IMR-90 (cell line): Measurements from ENCODE around the gene ZDHHC18. TPM values are rescaled to one million over a fixed set of nuclear protein-coding genes. Genes with fewer than 3 reads are reported as not detected.
A peak's percentile ranks its signal among the peaks of the same experiment; 100 is the strongest.

ENCODE experiments used
- ATAC-seq: fragments of 200-7000 bp; cut with Tn5 transposase; 2 replicates; pipeline ENCODE4 v1.9.1; 2020; ENCODE audit warnings: low read depth, mild to moderate bottlenecking, moderate library complexity
- BruUV-seq: library from RNA; stranded (reverse); fragments of 400-500 nt; replicated peaks from 2 replicates; lab custom pipeline; 2021; lab: Mats Ljungman, UMichigan
- CTCF ChIA-PET: fragments of 300-600 bp; formaldehyde crosslinking; extraction: SDS; loops from one replicate; lab custom pipeline; 2021; ENCODE audit warnings: antibody characterized with exemption; lab: Yijun Ruan, JAX
- POLR2A ChIA-PET: fragments of 300-600 bp; sonication (Branson Sonifier 250); formaldehyde crosslinking; loops from one replicate; lab custom pipeline; 2022; ENCODE audit warnings: antibody characterized with exemption; ENCODE audit not compliant: unreplicated experiment; lab: Charles Lee
- DNase-seq: peaks from one replicate; pipeline ENCODE4 v3.0.0; 2013
- H2AFZ ChIP-seq: replicated peaks from 2 replicates; pipeline ENCODE3; 2013; ENCODE audit warnings: low read length, mild to moderate bottlenecking; ENCODE audit not compliant: poor library complexity
- H2AK5ac ChIP-seq: 2 replicates; pipeline ENCODE4 v1.6.1; 2013; ENCODE audit warnings: low read depth, low read length, inconsistent platforms
- H2AK9ac ChIP-seq: replicated peaks from 2 replicates; pipeline ENCODE3; 2013; ENCODE audit warnings: mild to moderate bottlenecking, low read depth, low read length, moderate library complexity; ENCODE audit not compliant: poor library complexity
- H2BK120ac ChIP-seq: 2 replicates; pipeline ENCODE4 v1.6.1; 2013; ENCODE audit warnings: low read depth, low read length, inconsistent platforms
- H2BK15ac ChIP-seq: 3 replicates; pipeline ENCODE4 v1.6.1; 2013; ENCODE audit warnings: low read depth, low read length, inconsistent platforms
- H2BK20ac ChIP-seq: 2 replicates; pipeline ENCODE4 v1.6.1; 2013; ENCODE audit warnings: low read depth, mild to moderate bottlenecking, inconsistent platforms, low read length, moderate library complexity
- H2BK5ac ChIP-seq: 2 replicates; pipeline ENCODE4 v1.6.1; 2013; ENCODE audit warnings: mild to moderate bottlenecking, low read depth, low read length, inconsistent platforms; ENCODE audit not compliant: poor library complexity, severe bottlenecking
- H3K14ac ChIP-seq: replicated peaks from 2 replicates; pipeline ENCODE4 v1.6.1; 2013; ENCODE audit warnings: low read depth, low read length, inconsistent platforms
- H3K18ac ChIP-seq: 2 replicates; pipeline ENCODE4 v1.6.1; 2013; ENCODE audit warnings: low read depth, low read length, control low read depth
- H3K23ac ChIP-seq: 2 replicates; pipeline ENCODE4 v1.6.1; 2013; ENCODE audit warnings: low read depth, low read length, inconsistent platforms
- H3K27ac ChIP-seq: 2 replicates; pipeline ENCODE4 v1.5.1; 2013; ENCODE audit warnings: mild to moderate bottlenecking, control low read depth, low read length; ENCODE audit not compliant: insufficient read depth
- H3K27me3 ChIP-seq: 2 replicates; pipeline ENCODE4 v1.6.1; 2013; ENCODE audit warnings: low read length; ENCODE audit not compliant: control insufficient read depth, insufficient read depth
- H3K36me3 ChIP-seq: 2 replicates; pipeline ENCODE4 v1.6.1; 2013; ENCODE audit warnings: low read length, mixed read lengths; ENCODE audit not compliant: control insufficient read depth, insufficient read depth
- H3K4ac ChIP-seq: 2 replicates; pipeline ENCODE4 v1.6.1; 2013; ENCODE audit warnings: low read depth, low read length, inconsistent platforms
- H3K4me1 ChIP-seq: 2 replicates; pipeline ENCODE4 v1.6.1; 2013; ENCODE audit warnings: low read length, mixed read lengths; ENCODE audit not compliant: control insufficient read depth, insufficient read depth
- H3K4me2 ChIP-seq: 2 replicates; pipeline ENCODE4 v1.6.1; 2013; ENCODE audit warnings: low read depth, mild to moderate bottlenecking, control low read depth, low read length, moderate library complexity
- H3K4me3 ChIP-seq: 2 replicates; pipeline ENCODE4 v1.5.1; 2013; ENCODE audit warnings: low read depth, mild to moderate bottlenecking, control low read depth, low read length, moderate library complexity; ENCODE audit not compliant: insufficient read depth
- H3K56ac ChIP-seq: 2 replicates; pipeline ENCODE4 v1.6.1; 2013; ENCODE audit warnings: low read length, inconsistent platforms; ENCODE audit not compliant: insufficient read depth; ENCODE audit errors: extremely low read depth
- H3K79me1 ChIP-seq, 2 experiments: 2 replicates each; pipeline ENCODE4 v1.6.1; 2013; ENCODE audit warnings: low read length in 2 of 2, inconsistent platforms in 1 of 2, low read depth in 1 of 2
- H3K9ac ChIP-seq: 2 replicates; pipeline ENCODE4 v1.6.1; 2013; ENCODE audit warnings: low read depth, low read length, control low read depth
- H3K9me1 ChIP-seq: 2 replicates; pipeline ENCODE4 v1.6.1; 2013; ENCODE audit warnings: low read length, inconsistent platforms; ENCODE audit not compliant: insufficient read depth
- H3K9me3 ChIP-seq: 2 replicates; pipeline ENCODE4 v1.6.1; 2013; ENCODE audit warnings: low read length; ENCODE audit not compliant: control insufficient read depth, insufficient read depth
- H4K20me1 ChIP-seq: 2 replicates; pipeline ENCODE4 v1.6.1; 2013; ENCODE audit warnings: low read length, inconsistent platforms; ENCODE audit not compliant: insufficient read depth
- H4K5ac ChIP-seq: 2 replicates; pipeline ENCODE4 v1.6.1; 2013; ENCODE audit warnings: mild to moderate bottlenecking, low read depth, low read length, control low read depth
- H4K8ac ChIP-seq, 2 experiments: 2 replicates each; pipeline ENCODE4 v1.6.1; 2013; ENCODE audit warnings: low read depth in 2 of 2, low read length in 2 of 2, control low read depth in 1 of 2, inconsistent platforms in 1 of 2
- H4K91ac ChIP-seq: 2 replicates; pipeline ENCODE4 v1.6.1; 2013; ENCODE audit warnings: low read depth, low read length, inconsistent platforms; ENCODE audit not compliant: insufficient read depth
- BHLHE40 ChIP-seq: fragments of 150-350 bp; IDR thresholded peaks from 2 replicates; pipeline ENCODE4 v1.6.1; 2016; ENCODE audit warnings: mild to moderate bottlenecking, low read depth, low read length
- CEBPB ChIP-seq: IDR thresholded peaks from 2 replicates; pipeline ENCODE4 v1.6.1; 2012; ENCODE audit warnings: low read depth, low read length, improper control_type of control experiment
- CHD1 ChIP-seq: IDR thresholded peaks from 2 replicates; pipeline ENCODE4 v1.6.1; 2012; ENCODE audit warnings: low read depth, low read length, improper control_type of control experiment
- CTCF ChIP-seq: conservative IDR thresholded peaks from 2 replicates; pipeline ENCODE4 v1.5.1; 2012; ENCODE audit warnings: mild to moderate bottlenecking, low read depth, low read length, improper control_type of control experiment
- ELK1 ChIP-seq: fragments of 150-350 bp; IDR thresholded peaks from 2 replicates; pipeline ENCODE4 v1.6.1; 2016; ENCODE audit warnings: low read depth, mild to moderate bottlenecking, low read length, moderate library complexity, borderline replicate concordance
- FOS ChIP-seq: fragments of 150-350 bp; IDR thresholded peaks from 2 replicates; pipeline ENCODE4 v1.6.1; 2016; ENCODE audit warnings: low read depth, low read length
- MAFK ChIP-seq: IDR thresholded peaks from 2 replicates; pipeline ENCODE4 v1.6.1; 2012; ENCODE audit warnings: low read depth, low read length, improper control_type of control experiment
- MAZ ChIP-seq: IDR thresholded peaks from 2 replicates; pipeline ENCODE4 v1.6.1; 2012; ENCODE audit warnings: low read depth, mild to moderate bottlenecking, low read length, improper control_type of control experiment, moderate library complexity, borderline replicate concordance
- MXI1 ChIP-seq: IDR thresholded peaks from 2 replicates; pipeline ENCODE4 v1.6.1; 2012; ENCODE audit warnings: low read depth, mild to moderate bottlenecking, low read length, moderate library complexity, borderline replicate concordance
- NFE2L2 ChIP-seq: fragments of 150-350 bp; IDR thresholded peaks from 2 replicates; pipeline ENCODE4 v1.6.1; 2016; ENCODE audit warnings: low read depth, mild to moderate bottlenecking, low read length
- POLR2A ChIP-seq: IDR thresholded peaks from 2 replicates; pipeline ENCODE4 v1.6.1; 2012; ENCODE audit warnings: mild to moderate bottlenecking, low read depth, low read length
- RAD21 ChIP-seq: IDR thresholded peaks from 2 replicates; pipeline ENCODE4 v1.6.1; 2012; ENCODE audit warnings: low read length, improper control_type of control experiment
- RCOR1 ChIP-seq: IDR thresholded peaks from 2 replicates; pipeline ENCODE4 v1.6.1; 2012; ENCODE audit warnings: mild to moderate bottlenecking, low read length, improper control_type of control experiment; ENCODE audit not compliant: insufficient replicate concordance
- SMC3 ChIP-seq: fragments of 150-350 bp; IDR thresholded peaks from 2 replicates; pipeline ENCODE4 v1.6.1; 2016; ENCODE audit warnings: low read depth, mild to moderate bottlenecking, antibody characterized with exemption, low read length, moderate library complexity
- USF2 ChIP-seq: fragments of 150-350 bp; IDR thresholded peaks from 2 replicates; pipeline ENCODE4 v1.6.1; 2017; ENCODE audit warnings: mild to moderate bottlenecking, antibody characterized with exemption, low read length, low read depth
- WGBS, 2 experiments: methylation state at CpG; one replicate each; pipeline versions ENCODE4 v1.1.5 to v1.1.7; 2013; ENCODE audit warnings: missing lambda C conversion rate in 2 of 2; ENCODE audit not compliant: insufficient read length in 1 of 2; ENCODE audit errors: extremely low coverage in 2 of 2; 5-methylcytosine and 5-hydroxymethylcytosine counted together
- dilution Hi-C: fragments of 300-500 bp; cut with HindIII; formaldehyde crosslinking; loops from one replicate; pipeline ENCODE4 v1.14.3; 2018; ENCODE audit warnings: low sequenced_read_pairs; ENCODE audit not compliant: unreplicated experiment
- in situ Hi-C: fragments of 300-500 bp; cut with MboI; formaldehyde crosslinking; loops from 3 replicates; pipeline ENCODE4 v1.14.3; 2019; ENCODE audit warnings: low sequenced_read_pairs, inconsistent platforms, mixed read lengths
- intact Hi-C: fragments of 100-400 bp; cut with micrococcal nuclease; formaldehyde crosslinking; loops from 2 replicates; pipeline ENCODE4 v1.10.0; 2022
- polyA plus RNA-seq, 3 experiments: library from polyadenylated mRNA; depleted of rRNA; stranded (reverse); fragments of >200 nt; gene quantifications; 2 replicates each; pipeline ENCODE4 v1.2.3, GENCODE V29; 2012; ENCODE audit warnings: low replicate concordance in 1 of 3
- total RNA-seq: library from RNA; depleted of rRNA; stranded (reverse); fragments of >200 nt; gene quantifications from 2 replicates; pipeline ENCODE4 v1.2.3, GENCODE V29; 2012

Gene ZDHHC18
- total and polyA plus RNA-seq, 2 of the 4 experiments (the other 2 are of a cell fraction) = 12.5 to 37.0 TPM

DNA sequence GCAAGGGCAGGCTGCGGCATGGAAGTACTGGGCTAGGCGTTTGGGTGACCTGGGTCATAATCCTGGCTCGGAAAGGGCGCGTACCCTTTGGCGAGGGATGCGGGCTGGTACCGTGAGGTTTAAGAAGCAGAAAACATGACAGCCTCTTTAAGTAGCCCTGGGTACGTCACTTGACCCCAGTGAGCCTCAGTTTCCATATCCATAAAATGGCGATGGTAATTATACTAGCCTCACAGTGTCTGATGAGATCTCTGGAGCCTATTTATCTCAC, 38.0 kb upstream of the ZDHHC18 start:
- Histone ChIP-seq H3K56ac (peak overlapping the region; percentile 99), H3K9ac (peak overlapping the region; percentile 93), H2AK5ac (peak overlapping the region; percentile 97), H3K4me2 (peak overlapping the region; percentile 97), H3K14ac (peak overlapping the region; percentile 93), H2BK15ac (peak overlapping the region; percentile 13; the same call in 2 of the 3 replicates), H4K91ac (peak overlapping the region; percentile 95), H4K5ac (peak overlapping the region; percentile 96), H2AK9ac (peak overlapping the region; percentile 99), H4K8ac (peak overlapping the region; percentile 96 to 99), H3K27ac (peak overlapping the region; percentile 95), H3K4me1 (peaks cover 30% of the 10 kb centered on the region), H3K9me1 (peaks cover 13% of the 10 kb centered on the region), H2AFZ (peak overlapping the region; percentile 99), H3K4me3 (peak overlapping the region; percentile 72), H2BK20ac (peak overlapping the region; percentile 6; the same call in 1 of the 2 replicates), H3K27me3 (no peaks in the 10 kb centered on the region), H3K79me1 (peaks cover 28 to 51% of the 10 kb centered on the region in 2 experiments), H4K20me1 (peaks cover 5% of the 10 kb centered on the region; the same call in 1 of the 2 replicates), H3K36me3 (no peaks in the 10 kb centered on the region), H2BK120ac (peak overlapping the region; percentile 99; the same call in 1 of the 2 replicates), H3K18ac (peak overlapping the region; percentile 79), H2BK5ac (peak overlapping the region; percentile 96), H3K4ac (peak overlapping the region; percentile 97), H3K9me3 (no peaks in the 10 kb centered on the region), H3K23ac (peak overlapping the region; percentile 85)
- in situ Hi-C loops = loop anchor here (5.0 kb wide), 1 partner anchor 96 kb away; no protein-coding TSS in a partner anchor
- TF ChIP-seq USF2 (no peak), BHLHE40 (no peak), SMC3 (no peak), MAFK (no peak), NFE2L2 (no peak), ELK1 (no peak), CTCF (no peak), CEBPB (no peak), MXI1 (no peak), MAZ (no peak), FOS (no peak), RAD21 (no peak), CHD1 (no peak), RCOR1 (no peak), POLR2A (no peak)
- TSS peak; percentile 18 for BruUV-seq
- ChIA-PET CTCF (interaction anchor here (0.5 to 4.7 kb wide), 15 partner anchors 11 to 623 kb away, joined by 3 to 20 read pairs (median 3); partner anchors contain the start of gene ARID1A), POLR2A (interaction anchor here (1.1 to 2.2 kb wide), 4 partner anchors 12 to 96 kb away, joined by 3 to 13 read pairs (median 4); no protein-coding TSS in a partner anchor)
- intact Hi-C loops = no loop called here
- 13% methylated on average over 3 of the region's 10 CpGs; no CpG with 5 or more reads in 1 of the 2 experiments for WGBS, 2 experiments
- ATAC-seq = no peak
- dilution Hi-C loops = loop anchor here (25.0 kb wide), 1 partner anchor 201 kb away; no protein-coding TSS in a partner anchor
- no peak for DNase-seq
